SK-N-SH (cell line): ENCODE measurements around the gene RMDN2.
A peak's percentile ranks its signal among the peaks of the same experiment; 100 is the strongest.

ENCODE experiments used
- EP300 ChIP-seq, 2 experiments: IDR thresholded peaks; 2 replicates each; pipeline versions ENCODE4 v1.4.0 to v1.6.1; 2012; ENCODE audit warnings: borderline replicate concordance in 1 of 2, low read depth in 1 of 2, low read length in 1 of 2
- JUND ChIP-seq: IDR thresholded peaks from 2 replicates; pipeline ENCODE4 v1.4.0; 2012
- TAF1 ChIP-seq: IDR thresholded peaks from 2 replicates; pipeline ENCODE4 v1.6.1; 2012; ENCODE audit warnings: low read depth, mild to moderate bottlenecking, low read length, moderate library complexity, borderline replicate concordance
- TF ChIP-seq, protein P1 (sequence below): fragments of 200-600 bp; sonication (generic); IDR thresholded peaks from 2 replicates; pipeline ENCODE4 v1.6.1; 2017; ENCODE audit warnings: antibody characterized with exemption, mild to moderate bottlenecking, moderate library complexity

DNA sequence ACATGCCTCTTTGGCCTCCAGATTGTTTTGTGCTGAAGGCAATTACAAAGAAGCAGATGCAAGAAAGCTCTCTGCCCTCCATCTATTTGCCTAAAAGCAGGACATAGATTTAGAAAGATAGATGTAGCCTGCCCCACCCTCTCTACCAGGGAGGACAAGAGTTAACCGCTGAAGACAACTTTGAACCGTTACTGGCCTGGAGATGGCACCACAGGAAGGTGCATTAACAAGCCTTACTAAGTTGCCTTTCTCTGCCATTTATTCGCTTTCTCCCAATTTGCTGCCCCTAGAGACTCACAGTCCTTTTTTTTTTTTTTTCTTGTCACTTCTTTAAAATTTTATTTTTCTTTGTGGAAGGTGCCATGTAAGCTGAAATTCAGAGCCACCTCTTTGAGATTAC, 28.8 kb upstream of the RMDN2 start:
- TF ChIP-seq JUND (no peak), EP300 (IDR thresholded peaks at IDR 0.05; ENCODE audit: borderline replicate concordance in 1 of 2, low read depth in 1 of 2, low read length in 1 of 2) (no peak), TAF1 (no peak)
- TF ChIP-seq, protein P1, sequence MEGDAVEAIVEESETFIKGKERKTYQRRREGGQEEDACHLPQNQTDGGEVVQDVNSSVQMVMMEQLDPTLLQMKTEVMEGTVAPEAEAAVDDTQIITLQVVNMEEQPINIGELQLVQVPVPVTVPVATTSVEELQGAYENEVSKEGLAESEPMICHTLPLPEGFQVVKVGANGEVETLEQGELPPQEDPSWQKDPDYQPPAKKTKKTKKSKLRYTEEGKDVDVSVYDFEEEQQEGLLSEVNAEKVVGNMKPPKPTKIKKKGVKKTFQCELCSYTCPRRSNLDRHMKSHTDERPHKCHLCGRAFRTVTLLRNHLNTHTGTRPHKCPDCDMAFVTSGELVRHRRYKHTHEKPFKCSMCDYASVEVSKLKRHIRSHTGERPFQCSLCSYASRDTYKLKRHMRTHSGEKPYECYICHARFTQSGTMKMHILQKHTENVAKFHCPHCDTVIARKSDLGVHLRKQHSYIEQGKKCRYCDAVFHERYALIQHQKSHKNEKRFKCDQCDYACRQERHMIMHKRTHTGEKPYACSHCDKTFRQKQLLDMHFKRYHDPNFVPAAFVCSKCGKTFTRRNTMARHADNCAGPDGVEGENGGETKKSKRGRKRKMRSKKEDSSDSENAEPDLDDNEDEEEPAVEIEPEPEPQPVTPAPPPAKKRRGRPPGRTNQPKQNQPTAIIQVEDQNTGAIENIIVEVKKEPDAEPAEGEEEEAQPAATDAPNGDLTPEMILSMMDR, result peak; percentile 29; the same call in 1 of the 2 replicates
